ENCODE results near the gene P2RX7. TPM values are rescaled to one million over a fixed set of nuclear protein-coding genes. Genes with fewer than 3 reads are reported as not detected.

The P2RX7 gene
- total RNA-seq, 1 donor from 2014 or later, result 6.2 TPM

DNA sequence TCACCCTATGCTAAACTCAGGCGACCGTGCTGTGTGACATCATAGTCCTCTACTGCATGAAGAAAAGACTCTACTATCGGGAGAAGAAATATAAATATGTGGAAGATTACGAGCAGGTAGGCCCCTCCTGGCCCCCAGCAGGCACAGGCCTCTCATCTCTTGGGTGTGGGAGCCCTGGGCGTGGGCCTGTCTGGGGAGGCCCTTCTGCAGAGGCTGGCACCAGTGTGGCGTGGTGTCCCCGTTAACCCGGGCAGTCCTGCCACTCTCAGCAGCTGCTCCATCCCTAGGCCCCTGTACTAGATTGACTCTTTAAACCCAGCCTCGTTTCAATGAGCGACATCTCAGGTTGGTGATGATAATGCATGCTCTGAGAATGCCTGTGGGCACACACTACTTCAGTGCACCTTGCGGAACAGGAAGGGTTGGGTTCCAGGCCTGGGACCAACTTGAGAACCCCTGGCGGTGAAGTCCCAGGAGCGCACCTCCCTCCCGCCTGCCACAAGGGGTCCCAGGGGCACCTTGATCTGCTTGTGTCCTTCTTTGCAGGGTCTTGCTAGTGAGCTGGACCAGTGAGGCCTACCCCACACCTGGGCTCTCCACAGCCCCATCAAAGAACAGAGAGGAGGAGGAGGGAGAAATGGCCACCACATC is 100.4 kb downstream of the P2RX7 start:
- Mint-ChIP-seq H3K27ac (no peak overlapping the region), H3K4me1 (peaks cover 15% of the 10 kb centered on the region), H3K9me3 (no peaks in the 10 kb centered on the region), H3K36me3 (ENCODE audit: low read depth) (peaks cover 64% of the 10 kb centered on the region), H3K27me3 (no peaks in the 10 kb centered on the region), H3K4me3 (no peak overlapping the region)
- intact Hi-C loops (cut with micrococcal nuclease), result no loop called here
- DNase-seq, result no peak

DNA sequence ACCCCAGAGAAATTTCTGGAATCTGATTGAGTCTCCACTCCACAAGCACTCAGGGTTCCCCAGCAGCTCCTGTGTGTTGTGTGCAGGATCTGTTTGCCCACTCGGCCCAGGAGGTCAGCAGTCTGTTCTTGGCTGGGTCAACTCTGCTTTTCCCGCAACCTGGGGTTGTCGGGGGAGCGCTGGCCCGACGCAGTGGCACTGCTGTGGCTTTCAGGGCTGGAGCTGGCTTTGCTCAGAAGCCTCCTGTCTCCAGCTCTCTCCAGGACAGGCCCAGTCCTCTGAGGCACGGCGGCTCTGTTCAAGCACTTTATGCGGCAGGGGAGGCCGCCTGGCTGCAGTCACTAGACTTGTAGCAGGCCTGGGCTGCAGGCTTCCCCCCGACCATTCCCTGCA is 100.9 kb downstream of the P2RX7 start:
- no peaks in the 10 kb centered on the region for H3K27me3 Mint-ChIP-seq
- DNase-seq, result no peak
- peaks cover 14% of the 10 kb centered on the region for H3K4me1 Mint-ChIP-seq
- peaks cover 63% of the 10 kb centered on the region for H3K36me3 Mint-ChIP-seq (ENCODE audit: low read depth)
- intact Hi-C loops (cut with micrococcal nuclease), result no loop called here
- no peaks in the 10 kb centered on the region for H3K9me3 Mint-ChIP-seq
- no peak overlapping the region for H3K4me3 Mint-ChIP-seq
- no peak overlapping the region for H3K27ac Mint-ChIP-seq

DNA sequence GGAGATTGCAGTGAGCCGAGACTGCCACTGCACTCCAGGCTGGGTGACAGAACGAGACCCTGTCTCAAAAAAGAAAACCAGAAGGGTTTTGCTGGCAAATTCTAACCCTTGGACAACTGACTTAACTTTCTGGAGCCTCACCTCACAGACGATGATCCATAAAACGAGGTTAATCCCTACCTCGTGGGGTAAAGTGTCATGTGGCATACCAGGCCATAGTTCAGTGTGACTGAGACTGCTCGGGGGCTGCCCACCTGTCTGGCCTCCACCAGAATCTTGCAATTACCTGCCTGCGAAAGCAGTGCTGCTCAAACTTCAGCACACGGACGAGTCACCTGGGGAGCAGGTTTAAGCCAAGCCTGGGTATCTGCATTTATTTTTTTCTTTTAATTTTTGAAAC is 104.1 kb downstream of the P2RX7 start:
- DNase-seq, result no peak
- intact Hi-C loops (cut with micrococcal nuclease), result no loop called here
- peaks cover 66% of the 10 kb centered on the region for H3K36me3 Mint-ChIP-seq (ENCODE audit: low read depth)
- H3K27me3 Mint-ChIP-seq, result no peaks in the 10 kb centered on the region
- no peak overlapping the region for H3K27ac Mint-ChIP-seq
- H3K9me3 Mint-ChIP-seq, result no peaks in the 10 kb centered on the region
- H3K4me3 Mint-ChIP-seq, result no peak overlapping the region
- H3K4me1 Mint-ChIP-seq, result peaks cover 34% of the 10 kb centered on the region

DNA sequence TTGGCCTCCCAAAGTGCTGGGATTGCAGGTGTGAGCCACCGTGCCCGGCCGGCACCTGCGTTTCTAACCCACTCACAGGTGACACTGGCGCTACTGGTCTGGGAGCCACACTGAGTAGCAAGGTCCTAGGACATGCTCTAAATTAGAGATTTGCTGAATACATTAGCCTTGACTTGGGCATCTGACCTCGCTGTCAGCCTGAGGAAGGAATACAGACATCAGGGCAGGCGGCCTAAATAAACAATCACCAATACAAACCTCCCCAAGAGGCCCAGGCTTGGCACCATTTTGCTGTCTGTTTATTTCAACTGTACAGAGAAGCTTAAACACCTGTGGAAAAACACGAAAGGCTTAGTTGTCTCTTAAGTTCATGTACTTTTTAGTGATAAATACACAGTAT is 104.7 kb downstream of the P2RX7 start:
- Mint-ChIP-seq H3K4me3 (no peak overlapping the region), H3K9me3 (no peaks in the 10 kb centered on the region), H3K36me3 (ENCODE audit: low read depth) (peaks cover 60% of the 10 kb centered on the region), H3K4me1 (peaks cover 34% of the 10 kb centered on the region), H3K27ac (no peak overlapping the region), H3K27me3 (no peaks in the 10 kb centered on the region)
- intact Hi-C loops (cut with micrococcal nuclease), result no loop called here
- DNase-seq, result no peak

Other genes starting within 250 kb of the P2RX7 start
- 28.2 and 33.6 TPM in 2 replicates for gene SPPL3, start 228.5 kb upstream of the P2RX7 start, total RNA-seq
- not detected in 2 replicates for gene HNF1A, start 154.3 kb upstream of the P2RX7 start, total RNA-seq
- 32.5 and 35.3 TPM in 2 replicates for gene C12orf43, start 116.4 kb upstream of the P2RX7 start, total RNA-seq
- 2.9 and 3.0 TPM in 2 replicates for gene OASL, start 93.6 kb upstream of the P2RX7 start, total RNA-seq
- gene P2RX4, start 77.3 kb downstream of the P2RX7 start, total RNA-seq, result 20.9 and 25.9 TPM in 2 replicates
- 37.4 and 38.2 TPM in 2 replicates for gene CAMKK2, start 163.8 kb downstream of the P2RX7 start, total RNA-seq
- 151 and 154 TPM in 2 replicates for gene ANAPC5, start 219.5 kb downstream of the P2RX7 start, total RNA-seq